Stimulated activated CD4-positive, alpha-beta T cell treated with anti-CD3 and anti-CD28 coated beads, Interleukin-4, amount 100 ng/mL, for 48 hours (primary cell): Measurements from ENCODE around the gene IFNA21.
"Not testable (repeated sequence)": the region's sequence is repeated elsewhere in the genome, so short reads cannot be mapped to it uniquely, and the experiment has no call there.

ENCODE experiments used
- DNase-seq, 2 donors: peaks; one replicate each; pipeline ENCODE4 v3.0.0-alpha.2; 2020; ENCODE audit warnings: low read depth in 2 of 2

The IFNA21 gene

GRCh38 chr9:21141427-21141882, 25.0 kb downstream of the IFNA21 start, which contains the start of gene IFNW1:
Gene IFNW1 (minus strand): TSS chr9:21141832. CDS start chr9:21141570, 262 bp downstream.
- no peak for DNase-seq

GRCh38 chr9:21137020-21137419, 29.4 kb downstream of the IFNA21 start:
- no peak for DNase-seq

GRCh38 chr9:21135736-21136135, 30.7 kb downstream of the IFNA21 start:
- no peak for DNase-seq

GRCh38 chr9:21128186-21128585, 38.3 kb downstream of the IFNA21 start:
- DNase-seq: not testable (repeated sequence)

- no peak for DNase-seq
These were observed 44.7 kb downstream of the IFNA21 start for GRCh38 chr9:21121595-21122251.

- DNase-seq: no peak
These were observed 45.4 kb downstream of the IFNA21 start for GRCh38 chr9:21121079-21121478.

GRCh38 chr9:21119093-21119770, 47.2 kb downstream of the IFNA21 start:
- DNase-seq: no peak
